K562 (cell line): Measurements from ENCODE around the gene SPEG. TPM values are rescaled to one million over a fixed set of nuclear protein-coding genes. Genes with fewer than 3 reads are reported as not detected.

Experiments used
- ADNP ChIP-seq: fragments of 200-800 bp; sonication (Bioruptor generic); IDR thresholded peaks from 2 replicates; pipeline ENCODE4 v1.6.1; 2016; ENCODE audit warnings: missing genetic modification characterization, missing compliant biosample characterization
- ATF3 ChIP-seq, 2 experiments: fragments of 450-650 bp in 1 of 2; sonication (generic) in 1 of 2; formaldehyde crosslinking in 1 of 2; IDR thresholded peaks in 1 of 2; conservative IDR thresholded peaks in 1 of 2; 2 replicates each; pipeline versions ENCODE4 v1.6.1 to v1.8.1; 2016 to 2023; ENCODE audit warnings: mild to moderate bottlenecking in 2 of 2, moderate library complexity in 2 of 2, inconsistent platforms in 1 of 2, missing genetic modification reagents in 1 of 2
- DPF2 ChIP-seq: fragments of 450-650 bp; IDR thresholded peaks from 2 replicates; pipeline ENCODE4 v1.6.1; 2016
- E2F3 ChIP-seq: fragments of 250-450 bp; sonication (Bioruptor Pico); IDR thresholded peaks from 2 replicates; pipeline ENCODE4 v1.4.0; 2020; ENCODE audit warnings: mild to moderate bottlenecking
- E4F1 ChIP-seq: fragments of 250-450 bp; sonication (Bioruptor Pico); IDR thresholded peaks from 2 replicates; pipeline ENCODE4 v1.5.0; 2021; ENCODE audit warnings: mild to moderate bottlenecking, borderline replicate concordance
- GMEB1 ChIP-seq: fragments of 250-450 bp; sonication (Bioruptor Pico); IDR thresholded peaks from 2 replicates; pipeline ENCODE4 v1.4.0; 2020; ENCODE audit warnings: mild to moderate bottlenecking
- IRF2 ChIP-seq: sonication (generic); formaldehyde crosslinking; IDR thresholded peaks from 2 replicates; pipeline ENCODE4 v1.8.1; 2022; ENCODE audit warnings: mild to moderate bottlenecking, missing genetic modification reagents
- KDM1A ChIP-seq, 2 experiments: fragments of 450-650 bp; IDR thresholded peaks; 2 replicates each; pipeline ENCODE4 v1.6.1; 2016; ENCODE audit warnings: mild to moderate bottlenecking in 2 of 2
- MYNN ChIP-seq, 2 experiments: sonication (generic); formaldehyde crosslinking in 1 of 2; IDR thresholded peaks; 2 replicates each; pipeline versions ENCODE4 v1.5.0 to v1.6.1; 2016 to 2020; ENCODE audit warnings: antibody characterized with exemption in 1 of 2, missing genetic modification reagents in 1 of 2
- NCOA6 ChIP-seq: fragments of 450-650 bp; IDR thresholded peaks from 2 replicates; pipeline ENCODE4 v1.6.1; 2017; ENCODE audit warnings: mild to moderate bottlenecking
- PRMT5 ChIP-seq: sonication (generic); formaldehyde crosslinking; IDR thresholded peaks from 2 replicates; pipeline ENCODE4 v1.5.0; 2020; ENCODE audit warnings: missing genetic modification reagents
- RBM25 ChIP-seq: fragments of 200-400 bp; formaldehyde crosslinking; IDR thresholded peaks from 2 replicates; pipeline ENCODE4 v1.6.1; 2018; ENCODE audit warnings: low read length, low read depth, moderate library complexity; ENCODE audit not compliant: severe bottlenecking
- TFE3 ChIP-seq: fragments of 450-650 bp; formaldehyde crosslinking; IDR thresholded peaks from 2 replicates; pipeline ENCODE4 v1.4.0; 2020; ENCODE audit warnings: mild to moderate bottlenecking, mixed read lengths
- ZFP36 ChIP-seq: fragments of 150-350 bp; IDR thresholded peaks from 2 replicates; pipeline ENCODE4 v1.6.1; 2018; ENCODE audit warnings: low read length, low read depth; ENCODE audit not compliant: partially characterized antibody
- ZNF12 ChIP-seq: sonication (generic); formaldehyde crosslinking; IDR thresholded peaks from 2 replicates; pipeline ENCODE4 v1.4.0; 2020; ENCODE audit warnings: mild to moderate bottlenecking, missing genetic modification reagents
- ZNF165 ChIP-seq: fragments of 250-450 bp; sonication (Bioruptor Pico); IDR thresholded peaks from 2 replicates; pipeline ENCODE4 v1.4.0; 2020; ENCODE audit warnings: borderline replicate concordance
- ZNF280A ChIP-seq: fragments of 450-650 bp; IDR thresholded peaks from 2 replicates; pipeline ENCODE4 v1.6.1; 2018; ENCODE audit warnings: mild to moderate bottlenecking, low read depth; ENCODE audit not compliant: partially characterized antibody
- ZNF445 ChIP-seq: fragments of 250-450 bp; sonication (Bioruptor Pico); IDR thresholded peaks from 2 replicates; pipeline ENCODE4 v1.4.0; 2020; ENCODE audit warnings: low read depth, mild to moderate bottlenecking, moderate library complexity
- ZNF589 ChIP-seq: fragments of 200-800 bp; sonication (Bioruptor generic); IDR thresholded peaks from 2 replicates; pipeline ENCODE4 v1.6.1; 2016; ENCODE audit warnings: low read depth, missing genetic modification characterization, missing compliant biosample characterization
- polyA plus RNA-seq, 8 experiments: library from polyadenylated mRNA; depleted of rRNA in 4 of 8; stranded (reverse) in 5 of 8; unstranded in 3 of 8; fragments of >200 nt; fragmentation: Nextera tagmentation in 2 of 8; fragmentation: Illumina TruSeq in 1 of 8; extraction: Ambion mirVana in 2 of 8; extraction: Trizol in 1 of 8; gene quantifications; 2 replicates each; pipeline versions ENCODE4 v1.2.1 to v1.2.3, GENCODE V29; 2011 to 2014; ENCODE audit warnings: inconsistent platforms in 1 of 8, missing spikeins in 1 of 8
- total RNA-seq, 7 experiments: library from RNA; depleted of rRNA in 6 of 7; stranded (reverse); fragments of >200 nt in 6 of 7; fragmentation: Illumina TruSeq in 2 of 7; extraction: Trizol in 2 of 7; gene quantifications; 2 replicates each; pipeline versions ENCODE4 v1.2.1 to v1.2.3, GENCODE V29; 2011 to 2021; ENCODE audit warnings: low replicate concordance in 1 of 7

SPEG gene
- total and polyA plus RNA-seq, 9 of the 15 experiments (the other 6 are each of a cell fraction or from before 2014, with no cell fraction given), result 0.49 to 8.7 (median 3.0) TPM

GRCh38 chr2:219405958-219406860 is 28.4 kb upstream of the SPEG start (continued):
- TF ChIP-seq RBM25 (peak; percentile 93), TFE3 (CRISPR knock-in tag) (no peak), DPF2 (peak; percentile 34; the same call in 1 of the 2 replicates), ZNF280A (no peak), PRMT5 (CRISPR knock-in tag) (no peak), ZNF12 (CRISPR knock-in tag) (no peak), ZNF589 (no peak), E2F3 (no peak), ZNF445 (no peak), MYNN (IDR thresholded peaks at IDR 0.05) (no peak), MYNN (CRISPR knock-in tag; IDR thresholded peaks at IDR 0.05) (no peak), ZFP36 (peak; percentile 75), ADNP (tag) (peak; percentile 30; the same call in 1 of the 2 replicates), IRF2 (CRISPR knock-in tag) (no peak), KDM1A (IDR thresholded peaks at IDR 0.05) (peak; percentile 43 to 83; a peak in 3 of 4 replicates), ATF3 (IDR thresholded peaks at IDR 0.05) (no peak), ATF3 (CRISPR knock-in tag; conservative IDR thresholded peaks at IDR 0.05) (no peak), GMEB1 (CRISPR knock-in tag) (no peak), ZNF165 (CRISPR knock-in tag) (no peak), E4F1 (no peak), NCOA6 (no peak)
